ENCODE results near the gene SMG6.
"Not testable (repeated sequence)": the region's sequence is repeated elsewhere in the genome, so short reads cannot be mapped to it uniquely, and the experiment has no call there.

SMG6 gene

GRCh38 chr17:2202996-2203575 lies 100.5 kb downstream of the SMG6 start:
- DNase-seq (ENCODE audit: low spot score): no peak

- no peak for DNase-seq (ENCODE audit: low spot score)
Measured at GRCh38 chr17:2202302-2202995, 101.1 kb downstream of the SMG6 start.

GRCh38 chr17:2199386-2199785 lies 104.2 kb downstream of the SMG6 start:
- DNase-seq (ENCODE audit: low spot score): not testable (repeated sequence)

- no peak for DNase-seq (ENCODE audit: low spot score)
Measured at GRCh38 chr17:2198927-2199326, 104.7 kb downstream of the SMG6 start.

GRCh38 chr17:2197271-2197670 lies 106.3 kb downstream of the SMG6 start:
- no peak for DNase-seq (ENCODE audit: low spot score)

- no peak for DNase-seq (ENCODE audit: low spot score)
Measured at GRCh38 chr17:2195729-2196128, 107.9 kb downstream of the SMG6 start.

GRCh38 chr17:2194889-2195335 lies 108.7 kb downstream of the SMG6 start:
- DNase-seq (ENCODE audit: low spot score): no peak

GRCh38 chr17:2192367-2193057 lies 111.1 kb downstream of the SMG6 start:
- DNase-seq (ENCODE audit: low spot score): peak; percentile 53

- DNase-seq (ENCODE audit: low spot score): no peak
Measured at GRCh38 chr17:2191785-2192184, 111.8 kb downstream of the SMG6 start.

GRCh38 chr17:2191227-2191626 lies 112.4 kb downstream of the SMG6 start:
- no peak for DNase-seq (ENCODE audit: low spot score)

GRCh38 chr17:2190014-2190413 lies 113.6 kb downstream of the SMG6 start:
- DNase-seq (ENCODE audit: low spot score): no peak

- no peak for DNase-seq (ENCODE audit: low spot score)
Measured at GRCh38 chr17:2188971-2189630, 114.5 kb downstream of the SMG6 start.

- no peak for DNase-seq (ENCODE audit: low spot score)
Measured at GRCh38 chr17:2187758-2188157, 115.8 kb downstream of the SMG6 start.

GRCh38 chr17:2186937-2187336 lies 116.6 kb downstream of the SMG6 start:
- DNase-seq (ENCODE audit: low spot score): no peak

GRCh38 chr17:2184993-2185931 lies 118.3 kb downstream of the SMG6 start:
- DNase-seq (ENCODE audit: low spot score): no peak

GRCh38 chr17:2183346-2183745 lies 120.2 kb downstream of the SMG6 start:
- no peak for DNase-seq (ENCODE audit: low spot score)

- no peak for DNase-seq (ENCODE audit: low spot score)
Measured at GRCh38 chr17:2181897-2182448, 121.6 kb downstream of the SMG6 start.

GRCh38 chr17:2181206-2181896 lies 122.2 kb downstream of the SMG6 start:
- peak; percentile 65 for DNase-seq (ENCODE audit: low spot score)

- DNase-seq (ENCODE audit: low spot score): no peak
Measured at GRCh38 chr17:2180768-2181167, 122.8 kb downstream of the SMG6 start.

- DNase-seq (ENCODE audit: low spot score): peak; percentile 48
Measured at GRCh38 chr17:2179615-2180295, 123.8 kb downstream of the SMG6 start.
